K562 (cell line): Measurements from ENCODE around the gene GCGR. TPM values are rescaled to one million over a fixed set of nuclear protein-coding genes. Genes with fewer than 3 reads are reported as not detected.

Experiments
- ASH1L ChIP-seq: fragments of 450-650 bp; IDR thresholded peaks from 2 replicates; pipeline ENCODE4 v1.6.1; 2018; ENCODE audit warnings: borderline replicate concordance, mild to moderate bottlenecking, low read depth; ENCODE audit not compliant: partially characterized antibody
- ATF6 ChIP-seq: sonication (generic); formaldehyde crosslinking; IDR thresholded peaks from 2 replicates; pipeline ENCODE4 v1.4.0; 2020; ENCODE audit warnings: mild to moderate bottlenecking, missing genetic modification reagents
- CTBP1 ChIP-seq: fragments of 450-650 bp; IDR thresholded peaks from 2 replicates; pipeline ENCODE4 v1.6.1; 2016; ENCODE audit warnings: borderline replicate concordance
- ERF ChIP-seq: fragments of 450-650 bp; formaldehyde crosslinking; IDR thresholded peaks from 2 replicates; pipeline ENCODE4 v1.4.0; 2020; ENCODE audit warnings: mild to moderate bottlenecking, mixed read lengths
- EWSR1 ChIP-seq: fragments of 450-650 bp; IDR thresholded peaks from 2 replicates; pipeline ENCODE4 v1.6.1; 2018; ENCODE audit warnings: borderline replicate concordance, mild to moderate bottlenecking, low read depth, moderate library complexity; ENCODE audit not compliant: partially characterized antibody
- FOSL1 ChIP-seq: fragments of 200-800 bp; sonication (Bioruptor generic); conservative IDR thresholded peaks from 2 replicates; pipeline ENCODE4 v1.6.1; 2016; ENCODE audit warnings: missing genetic modification characterization, missing compliant biosample characterization
- GATAD2B ChIP-seq: fragments of 450-650 bp; IDR thresholded peaks from 2 replicates; pipeline ENCODE4 v1.6.1; 2017; ENCODE audit warnings: mild to moderate bottlenecking, borderline replicate concordance
- MCM2 ChIP-seq: fragments of 450-650 bp; IDR thresholded peaks from 2 replicates; pipeline ENCODE4 v1.6.1; 2017; ENCODE audit warnings: low read depth, mild to moderate bottlenecking
- MIER1 ChIP-seq: fragments of 450-650 bp; IDR thresholded peaks from 2 replicates; pipeline ENCODE4 v1.6.1; 2016; ENCODE audit warnings: antibody characterized with exemption, mild to moderate bottlenecking, low read depth
- MYNN ChIP-seq, 2 experiments: sonication (generic); formaldehyde crosslinking in 1 of 2; IDR thresholded peaks; 2 replicates each; pipeline versions ENCODE4 v1.5.0 to v1.6.1; 2016 to 2020; ENCODE audit warnings: antibody characterized with exemption in 1 of 2, missing genetic modification reagents in 1 of 2
- NONO ChIP-seq, 2 experiments: fragments of 200-400 bp in 1 of 2; fragments of 450-650 bp in 1 of 2; formaldehyde crosslinking in 1 of 2; IDR thresholded peaks; 2 replicates each; pipeline ENCODE4 v1.6.1; 2017; ENCODE audit warnings: low read depth in 2 of 2, mild to moderate bottlenecking in 2 of 2, moderate library complexity in 2 of 2, low read length in 1 of 2
- RBFOX2 ChIP-seq: fragments of 200-400 bp; formaldehyde crosslinking; IDR thresholded peaks from 2 replicates; pipeline ENCODE4 v1.6.1; 2017; ENCODE audit warnings: low read depth, mild to moderate bottlenecking, low read length, moderate library complexity
- SAFB ChIP-seq: fragments of 200-400 bp; formaldehyde crosslinking; IDR thresholded peaks from 2 replicates; pipeline ENCODE4 v1.6.1; 2017; ENCODE audit warnings: low read depth, low read length, borderline replicate concordance
- SAP30 ChIP-seq: fragments of 200-600 bp; sonication (generic); IDR thresholded peaks from 2 replicates; pipeline ENCODE4 v1.6.1; 2012; ENCODE audit warnings: borderline replicate concordance, low read depth, mild to moderate bottlenecking, moderate library complexity, low read length, control low read depth, inconsistent platforms; ENCODE audit not compliant: insufficient read depth, poor library complexity, severe bottlenecking
- SMAD4 ChIP-seq: fragments of 250-450 bp; sonication (Bioruptor Pico); conservative IDR thresholded peaks from 2 replicates; pipeline ENCODE4 v1.8.0; 2021; ENCODE audit warnings: inconsistent platforms, mild to moderate bottlenecking, moderate library complexity
- TEAD4 ChIP-seq, 2 experiments: sonication (generic) in 1 of 2; formaldehyde crosslinking in 1 of 2; IDR thresholded peaks; 2 replicates each; pipeline versions ENCODE4 v1.6.1 to v1.8.0; 2012 to 2022; ENCODE audit warnings: borderline replicate concordance in 1 of 2, inconsistent platforms in 1 of 2, low read length in 1 of 2, mild to moderate bottlenecking in 1 of 2, missing genetic modification reagents in 1 of 2
- TFAP4 ChIP-seq: sonication (generic); formaldehyde crosslinking; IDR thresholded peaks from 2 replicates; pipeline ENCODE4 v1.8.0; 2022; ENCODE audit warnings: missing genetic modification reagents, mild to moderate bottlenecking, moderate library complexity, borderline replicate concordance
- THAP12 ChIP-seq: fragments of 250-450 bp; sonication (Bioruptor Pico); IDR thresholded peaks from 2 replicates; pipeline ENCODE4 v1.9.0; 2021; ENCODE audit warnings: mild to moderate bottlenecking, inconsistent platforms
- ZBTB7A ChIP-seq: IDR thresholded peaks from 2 replicates; pipeline ENCODE4 v1.6.1; 2011; ENCODE audit warnings: low read depth, mild to moderate bottlenecking, low read length, moderate library complexity, borderline replicate concordance; ENCODE audit not compliant: control insufficient read depth
- ZFX ChIP-seq: sonication (generic); formaldehyde crosslinking; IDR thresholded peaks from 2 replicates; pipeline ENCODE4 v1.8.0; 2022; ENCODE audit warnings: mild to moderate bottlenecking, missing genetic modification reagents, moderate library complexity
- polyA plus RNA-seq, 8 experiments: library from polyadenylated mRNA; depleted of rRNA in 4 of 8; stranded (reverse) in 5 of 8; unstranded in 3 of 8; fragments of >200 nt; fragmentation: Nextera tagmentation in 2 of 8; fragmentation: Illumina TruSeq in 1 of 8; extraction: Ambion mirVana in 2 of 8; extraction: Trizol in 1 of 8; gene quantifications; 2 replicates each; pipeline versions ENCODE4 v1.2.1 to v1.2.3, GENCODE V29; 2011 to 2014; ENCODE audit warnings: inconsistent platforms in 1 of 8, missing spikeins in 1 of 8
- total RNA-seq, 7 experiments: library from RNA; depleted of rRNA in 6 of 7; stranded (reverse); fragments of >200 nt in 6 of 7; fragmentation: Illumina TruSeq in 2 of 7; extraction: Trizol in 2 of 7; gene quantifications; 2 replicates each; pipeline versions ENCODE4 v1.2.1 to v1.2.3, GENCODE V29; 2011 to 2021; ENCODE audit warnings: low replicate concordance in 1 of 7

GCGR gene
- total and polyA plus RNA-seq, 9 of the 15 experiments (the other 6 are each of a cell fraction or from before 2014, with no cell fraction given): not detected

GRCh38 chr17:81832608-81833159 lies 28.7 kb downstream of the GCGR start (continued):
- TF ChIP-seq NONO (IDR thresholded peaks at IDR 0.05; ENCODE audit: low read depth in 2 of 2, low read length in 1 of 2): peak in 1 of 2 experiments; percentile 69; a peak in 1 of 4 replicates
- peak; percentile 89 for TF ChIP-seq THAP12 (CRISPR knock-in tag)
- TF ChIP-seq SAFB: peak; percentile 90
- 0 out of 2 replicates have a peak, but pooled peaks have one; percentile 12 for TF ChIP-seq MIER1
- TF ChIP-seq ERF (CRISPR knock-in tag): 0 out of 2 replicates have a peak, but pooled peaks have one; percentile 69
- TF ChIP-seq ZFX (CRISPR knock-in tag): peak; percentile 56
- no peak for TF ChIP-seq ASH1L
- no peak for TF ChIP-seq TEAD4 (IDR thresholded peaks at IDR 0.05; ENCODE audit: low read length)
- TF ChIP-seq TEAD4 (CRISPR knock-in tag; IDR thresholded peaks at IDR 0.05; ENCODE audit: borderline replicate concordance): 0 out of 2 replicates have a peak, but pooled peaks have one; percentile 55
- TF ChIP-seq CTBP1: peak; percentile 86
- no peak for TF ChIP-seq FOSL1 (tag)
- no peak for TF ChIP-seq MCM2
- TF ChIP-seq SAP30: peak; percentile 39
- peak; percentile 74 for TF ChIP-seq RBFOX2
- no peak for TF ChIP-seq EWSR1
- TF ChIP-seq TFAP4 (CRISPR knock-in tag): 0 out of 2 replicates have a peak, but pooled peaks have one; percentile 13
- peak; percentile 72 for TF ChIP-seq SMAD4 (CRISPR knock-in tag)
- 0 out of 2 replicates have a peak, but pooled peaks have one; percentile 9 for TF ChIP-seq ATF6 (CRISPR knock-in tag)
- TF ChIP-seq MYNN (IDR thresholded peaks at IDR 0.05): peak; percentile 37; the same call in 1 of the 2 replicates
- TF ChIP-seq MYNN (CRISPR knock-in tag; IDR thresholded peaks at IDR 0.05): no peak
- TF ChIP-seq GATAD2B: peak; percentile 90
- TF ChIP-seq ZBTB7A: peak; percentile 68; the same call in 1 of the 2 replicates
